Measurements from ENCODE around the gene RPRD1B. TPM values are rescaled to one million over a fixed set of nuclear protein-coding genes. Genes with fewer than 3 reads are reported as not detected.

Gene RPRD1B
- total and polyA plus RNA-seq, 2 experiments from 2014 or later: 16.5 to 28.0 TPM

DNA sequence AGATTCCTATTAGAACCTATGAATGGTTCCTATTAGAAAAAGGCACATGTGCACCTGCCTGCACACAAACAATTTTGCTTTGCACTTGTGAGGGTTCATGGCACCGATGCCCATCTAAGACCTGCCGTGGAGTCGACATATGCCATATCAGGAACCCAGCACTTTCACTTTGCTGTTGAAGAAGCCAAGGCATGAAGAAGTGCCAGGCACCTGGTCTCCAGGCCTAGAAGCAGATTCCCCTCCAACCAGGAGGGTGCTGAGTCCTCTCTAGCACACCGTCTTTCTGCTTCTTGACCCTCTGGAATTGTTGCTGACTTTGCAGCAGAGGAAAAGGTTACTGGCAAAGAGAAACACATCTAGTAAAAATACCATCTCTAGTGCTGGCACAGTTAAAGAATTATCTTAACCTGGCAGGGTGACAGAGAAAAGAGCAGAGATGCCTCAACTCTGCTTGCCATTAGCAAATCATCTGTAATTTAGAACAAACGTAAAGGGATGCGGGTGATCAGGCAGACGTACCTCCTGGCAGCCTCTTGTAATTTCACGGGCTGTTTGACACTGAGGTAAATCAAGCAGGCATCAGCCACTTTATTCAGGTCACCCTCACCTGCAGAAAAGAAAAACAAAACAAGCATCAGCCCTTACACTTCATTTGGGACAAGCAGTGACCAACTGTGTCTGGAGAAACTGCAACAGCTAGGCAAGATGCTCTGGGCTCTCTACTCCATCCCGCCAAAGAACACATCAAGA lies 37.5 kb upstream of the RPRD1B start:
- H3K36me3 ChIP-seq (replicated peaks; ENCODE audit: insufficient read depth, low read depth): no peaks in the 10 kb centered on the region
- DNase-seq (ENCODE audit: low spot score): no peak
- H3K27ac ChIP-seq: no peak overlapping the region
- H3K4me1 ChIP-seq (ENCODE audit: insufficient read depth): peaks cover 35% of the 10 kb centered on the region
- H3K4me2 ChIP-seq: no peak overlapping the region
- no peaks in the 10 kb centered on the region for H3K79me2 ChIP-seq
- no peak overlapping the region for H3K4me3 ChIP-seq
- TF ChIP-seq EZH2 (IDR thresholded peaks at IDR 0.05; ENCODE audit: borderline replicate concordance): no peak
- TF ChIP-seq, protein P1, sequence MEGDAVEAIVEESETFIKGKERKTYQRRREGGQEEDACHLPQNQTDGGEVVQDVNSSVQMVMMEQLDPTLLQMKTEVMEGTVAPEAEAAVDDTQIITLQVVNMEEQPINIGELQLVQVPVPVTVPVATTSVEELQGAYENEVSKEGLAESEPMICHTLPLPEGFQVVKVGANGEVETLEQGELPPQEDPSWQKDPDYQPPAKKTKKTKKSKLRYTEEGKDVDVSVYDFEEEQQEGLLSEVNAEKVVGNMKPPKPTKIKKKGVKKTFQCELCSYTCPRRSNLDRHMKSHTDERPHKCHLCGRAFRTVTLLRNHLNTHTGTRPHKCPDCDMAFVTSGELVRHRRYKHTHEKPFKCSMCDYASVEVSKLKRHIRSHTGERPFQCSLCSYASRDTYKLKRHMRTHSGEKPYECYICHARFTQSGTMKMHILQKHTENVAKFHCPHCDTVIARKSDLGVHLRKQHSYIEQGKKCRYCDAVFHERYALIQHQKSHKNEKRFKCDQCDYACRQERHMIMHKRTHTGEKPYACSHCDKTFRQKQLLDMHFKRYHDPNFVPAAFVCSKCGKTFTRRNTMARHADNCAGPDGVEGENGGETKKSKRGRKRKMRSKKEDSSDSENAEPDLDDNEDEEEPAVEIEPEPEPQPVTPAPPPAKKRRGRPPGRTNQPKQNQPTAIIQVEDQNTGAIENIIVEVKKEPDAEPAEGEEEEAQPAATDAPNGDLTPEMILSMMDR (IDR thresholded peaks at IDR 0.05; ENCODE audit: poor library complexity): no peak
- TF ChIP-seq EZH2phosphoT487 (IDR thresholded peaks at IDR 0.05; ENCODE audit: low read depth, severe bottlenecking, unreplicated experiment): no peak
- no peaks in the 10 kb centered on the region for H3K27me3 ChIP-seq
- no peaks in the 10 kb centered on the region for H4K20me1 ChIP-seq (ENCODE audit: insufficient read depth, poor library complexity, severe bottlenecking)
- no peak overlapping the region for H2AFZ ChIP-seq
- no peaks in the 10 kb centered on the region for H3K9me2 ChIP-seq (replicated peaks; ENCODE audit: insufficient read depth)
- WGBS (ENCODE audit: low lambda C conversion rate, missing lambda C conversion rate): 95% methylated on average over 9 of the region's 9 CpGs
- no peaks in the 10 kb centered on the region for H3K9me3 ChIP-seq (ENCODE audit: low read depth)

DNA sequence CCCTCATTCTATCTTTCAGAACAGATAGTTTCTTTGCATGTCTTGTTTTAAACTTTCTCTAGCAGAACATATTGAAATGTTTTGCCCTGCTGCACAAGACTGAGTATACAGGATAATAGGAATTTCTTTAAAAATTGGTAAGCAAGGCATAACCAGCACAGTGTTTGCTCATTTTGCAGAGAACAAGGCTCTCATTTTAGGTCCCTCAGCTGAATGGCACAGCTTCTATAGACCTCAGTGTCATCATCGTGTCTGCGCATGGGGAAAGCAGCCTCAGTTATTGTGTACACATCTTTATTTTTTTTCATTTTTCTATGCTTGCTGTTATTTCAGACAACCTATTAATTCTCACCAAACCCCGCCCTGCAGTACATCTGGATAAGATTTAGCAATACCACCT lies 36.0 kb upstream of the RPRD1B start:
- Histone ChIP-seq H3K4me2 (no peak overlapping the region), H3K27me3 (no peaks in the 10 kb centered on the region), H3K27ac (no peak overlapping the region), H3K4me1 (ENCODE audit: insufficient read depth) (peaks cover 20% of the 10 kb centered on the region), H4K20me1 (ENCODE audit: insufficient read depth, poor library complexity, severe bottlenecking) (no peaks in the 10 kb centered on the region), H3K9me3 (ENCODE audit: low read depth) (no peaks in the 10 kb centered on the region), H3K9me2 (replicated peaks; ENCODE audit: insufficient read depth) (no peaks in the 10 kb centered on the region), H2AFZ (no peak overlapping the region), H3K79me2 (no peaks in the 10 kb centered on the region), H3K36me3 (replicated peaks; ENCODE audit: insufficient read depth, low read depth) (no peaks in the 10 kb centered on the region), H3K4me3 (no peak overlapping the region)
- no peak for TF ChIP-seq EZH2phosphoT487 (IDR thresholded peaks at IDR 0.05; ENCODE audit: low read depth, severe bottlenecking, unreplicated experiment)
- DNase-seq (ENCODE audit: low spot score): no peak
- WGBS (ENCODE audit: low lambda C conversion rate, missing lambda C conversion rate): 92% methylated on average over 3 of the region's 3 CpGs

DNA sequence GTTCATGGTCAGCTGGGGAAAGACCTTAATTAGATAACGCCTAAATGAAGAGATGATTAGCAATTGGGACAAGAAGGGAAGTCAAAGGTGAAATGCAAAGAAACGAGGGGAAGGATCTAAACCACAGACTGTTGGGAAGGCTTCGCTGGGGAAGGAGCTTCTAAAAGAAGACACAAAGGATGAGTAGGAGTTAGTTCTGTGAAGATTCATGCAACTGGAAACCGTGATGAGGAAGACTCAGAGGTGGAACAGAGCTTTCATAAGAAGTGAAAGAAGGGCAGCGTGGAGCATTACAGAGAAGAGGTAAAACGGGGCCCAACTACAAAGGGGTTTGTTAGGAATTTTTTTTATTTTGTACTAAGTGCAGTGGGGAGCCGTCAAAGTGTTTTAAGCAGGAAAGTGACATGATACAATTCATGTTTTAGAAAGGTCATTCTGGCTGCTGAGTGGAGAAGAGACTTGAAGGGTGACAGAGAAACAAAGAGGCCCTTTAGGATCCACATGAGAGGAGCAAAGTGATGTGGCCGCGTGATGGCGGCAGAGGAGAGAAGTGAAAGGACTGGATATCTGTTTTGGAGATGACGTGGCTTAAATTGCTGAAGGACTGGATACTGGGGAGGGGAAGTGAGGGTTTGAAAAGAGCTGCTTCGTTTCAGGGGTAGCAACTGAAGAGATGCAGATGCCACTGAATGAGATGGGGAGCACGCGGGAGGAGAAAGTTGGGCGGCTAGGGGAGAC lies 33.9 kb upstream of the RPRD1B start:
- Histone ChIP-seq H3K79me2 (no peaks in the 10 kb centered on the region), H3K9me2 (replicated peaks; ENCODE audit: insufficient read depth) (no peaks in the 10 kb centered on the region), H3K36me3 (replicated peaks; ENCODE audit: insufficient read depth, low read depth) (no peaks in the 10 kb centered on the region), H3K4me1 (ENCODE audit: insufficient read depth) (peaks cover 8% of the 10 kb centered on the region), H4K20me1 (ENCODE audit: insufficient read depth, poor library complexity, severe bottlenecking) (no peaks in the 10 kb centered on the region), H3K27me3 (no peaks in the 10 kb centered on the region), H3K27ac (no peak overlapping the region), H3K4me3 (no peak overlapping the region), H3K4me2 (no peak overlapping the region), H3K9me3 (ENCODE audit: low read depth) (no peaks in the 10 kb centered on the region), H2AFZ (no peak overlapping the region)
- no peak for TF ChIP-seq EZH2 (IDR thresholded peaks at IDR 0.05; ENCODE audit: borderline replicate concordance)
- TF ChIP-seq, protein P1 (IDR thresholded peaks at IDR 0.05; ENCODE audit: poor library complexity): no peak
- no peak for TF ChIP-seq EZH2phosphoT487 (IDR thresholded peaks at IDR 0.05; ENCODE audit: low read depth, severe bottlenecking, unreplicated experiment)
- DNase-seq (ENCODE audit: low spot score): no peak
- 95% methylated on average over 15 of the region's 15 CpGs for WGBS (ENCODE audit: low lambda C conversion rate, missing lambda C conversion rate)

DNA sequence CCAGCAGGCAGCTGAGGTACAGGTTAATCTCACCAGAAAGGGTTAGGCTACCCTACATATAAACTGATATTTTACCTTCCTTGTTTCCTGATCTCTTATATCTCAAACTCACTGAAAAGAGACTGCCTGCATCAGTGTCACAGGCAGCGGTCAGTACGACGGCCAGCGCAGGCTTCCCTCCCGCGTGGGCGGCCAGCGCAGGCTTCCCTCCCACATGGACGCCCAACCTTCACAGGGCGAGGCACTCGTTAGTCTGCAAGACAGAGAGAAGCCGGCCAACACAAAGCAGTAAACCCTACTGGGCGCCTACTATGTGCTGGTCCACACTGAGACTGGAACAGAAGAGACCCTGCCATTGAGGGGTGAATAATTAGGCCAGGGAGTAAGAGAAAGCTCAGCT lies 33.3 kb upstream of the RPRD1B start:
- H2AFZ ChIP-seq: no peak overlapping the region
- H3K4me3 ChIP-seq: no peak overlapping the region
- H3K9me2 ChIP-seq (replicated peaks; ENCODE audit: insufficient read depth): no peaks in the 10 kb centered on the region
- no peaks in the 10 kb centered on the region for H4K20me1 ChIP-seq (ENCODE audit: insufficient read depth, poor library complexity, severe bottlenecking)
- no peak overlapping the region for H3K27ac ChIP-seq
- no peak for TF ChIP-seq EZH2phosphoT487 (IDR thresholded peaks at IDR 0.05; ENCODE audit: low read depth, severe bottlenecking, unreplicated experiment)
- TF ChIP-seq EZH2 (IDR thresholded peaks at IDR 0.05; ENCODE audit: borderline replicate concordance): no peak
- TF ChIP-seq, protein P1 (IDR thresholded peaks at IDR 0.05; ENCODE audit: poor library complexity): no peak
- peaks cover 2% of the 10 kb centered on the region for H3K4me1 ChIP-seq (ENCODE audit: insufficient read depth)
- H3K9me3 ChIP-seq (ENCODE audit: low read depth): no peaks in the 10 kb centered on the region
- DNase-seq (ENCODE audit: low spot score): no peak
- no peak overlapping the region for H3K4me2 ChIP-seq
- WGBS (ENCODE audit: low lambda C conversion rate, missing lambda C conversion rate): 94% methylated on average over 13 of the region's 13 CpGs
- H3K36me3 ChIP-seq (replicated peaks; ENCODE audit: insufficient read depth, low read depth): no peaks in the 10 kb centered on the region
- H3K79me2 ChIP-seq: no peaks in the 10 kb centered on the region
- no peaks in the 10 kb centered on the region for H3K27me3 ChIP-seq
